ENCODE measurements around the gene SDE2. TPM values are rescaled to one million over a fixed set of nuclear protein-coding genes. Genes with fewer than 3 reads are reported as not detected.
A peak's percentile ranks its signal among the peaks of the same experiment; 100 is the strongest.

The SDE2 gene
- total and polyA plus RNA-seq, 10 of the 15 experiments (the other 5 are each of a cell fraction or from before 2014, with no cell fraction given), result 2.7 to 19.4 (median 12.6) TPM

DNA sequence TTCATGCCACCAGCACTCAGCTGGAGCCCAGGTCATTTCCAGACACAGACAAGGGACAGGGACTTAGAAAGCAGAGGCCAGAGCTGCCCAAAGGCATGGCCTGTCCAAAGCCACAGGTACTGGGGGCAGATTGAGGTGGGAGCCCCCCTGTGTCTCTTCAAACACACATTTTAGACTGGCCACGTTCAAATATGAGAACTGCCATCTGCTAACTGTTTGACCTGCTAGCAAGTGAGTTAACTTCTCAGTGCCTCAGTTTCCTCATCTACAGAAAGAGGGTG lies 57.3 kb downstream of the SDE2 start:
- no peak overlapping the region for H3K27ac ChIP-seq (ENCODE audit: control insufficient read depth, insufficient read depth)
- no peak overlapping the region for H3K9ac ChIP-seq (ENCODE audit: control insufficient read depth, insufficient read depth, low read length)
- intact Hi-C loops (cut with micrococcal nuclease; ENCODE audit: unreplicated experiment), result no loop called here
- SMC1A ChIA-PET (ENCODE audit: uncharacterized antibody, unreplicated experiment), result no interaction called here
- CTCF ChIA-PET, result interaction anchor here (1.5 kb wide), 1 partner anchor 45 kb away, joined by 3 read pairs; no protein-coding TSS in a partner anchor
- POLR2A ChIA-PET, result no interaction called here
- H3K79me2 ChIP-seq (ENCODE audit: control insufficient read depth, insufficient read depth, low read length), result no peaks in the 10 kb centered on the region
- no peak overlapping the region for H2AFZ ChIP-seq (ENCODE audit: control insufficient read depth, low read depth, low read length)
- no TSS peak for BruUV-seq (replicated peaks)
- DNase-seq (ENCODE audit: low read depth, low spot score) (no peak), ATAC-seq (no peak), FAIRE-seq (peak; percentile 35)
- H3K9me3 ChIP-seq (replicated peaks; ENCODE audit: control insufficient read depth, insufficient read depth, low read length), result no peaks in the 10 kb centered on the region
- in situ Hi-C loops (cut with MboI), result no loop called here
- no peak overlapping the region for H3K4me3 ChIP-seq
- peaks cover 24% of the 10 kb centered on the region for H3K4me1 ChIP-seq (ENCODE audit: control insufficient read depth, insufficient read depth, low read length)
- TF ChIP-seq RAD21 (IDR thresholded peaks at IDR 0.05; ENCODE audit: insufficient read depth, low read depth, low read length) (no peak), ZNF217 (IDR thresholded peaks at IDR 0.05) (no peak), NFYB (IDR thresholded peaks at IDR 0.05; ENCODE audit: insufficient read depth, low read depth, low read length) (no peak), ZNF207 (IDR thresholded peaks at IDR 0.05; ENCODE audit: borderline replicate concordance) (no peak), LARP7 (IDR thresholded peaks at IDR 0.05) (no peak), RAD51 (IDR thresholded peaks at IDR 0.05) (0 out of 2 replicates have a peak, but pooled peaks have one; percentile 3)
- TF ChIP-seq, protein P1, sequence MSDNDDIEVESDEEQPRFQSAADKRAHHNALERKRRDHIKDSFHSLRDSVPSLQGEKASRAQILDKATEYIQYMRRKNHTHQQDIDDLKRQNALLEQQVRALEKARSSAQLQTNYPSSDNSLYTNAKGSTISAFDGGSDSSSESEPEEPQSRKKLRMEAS (IDR thresholded peaks at IDR 0.05; ENCODE audit: low read depth, low read length), result no peak
- TF ChIP-seq, protein P2, sequence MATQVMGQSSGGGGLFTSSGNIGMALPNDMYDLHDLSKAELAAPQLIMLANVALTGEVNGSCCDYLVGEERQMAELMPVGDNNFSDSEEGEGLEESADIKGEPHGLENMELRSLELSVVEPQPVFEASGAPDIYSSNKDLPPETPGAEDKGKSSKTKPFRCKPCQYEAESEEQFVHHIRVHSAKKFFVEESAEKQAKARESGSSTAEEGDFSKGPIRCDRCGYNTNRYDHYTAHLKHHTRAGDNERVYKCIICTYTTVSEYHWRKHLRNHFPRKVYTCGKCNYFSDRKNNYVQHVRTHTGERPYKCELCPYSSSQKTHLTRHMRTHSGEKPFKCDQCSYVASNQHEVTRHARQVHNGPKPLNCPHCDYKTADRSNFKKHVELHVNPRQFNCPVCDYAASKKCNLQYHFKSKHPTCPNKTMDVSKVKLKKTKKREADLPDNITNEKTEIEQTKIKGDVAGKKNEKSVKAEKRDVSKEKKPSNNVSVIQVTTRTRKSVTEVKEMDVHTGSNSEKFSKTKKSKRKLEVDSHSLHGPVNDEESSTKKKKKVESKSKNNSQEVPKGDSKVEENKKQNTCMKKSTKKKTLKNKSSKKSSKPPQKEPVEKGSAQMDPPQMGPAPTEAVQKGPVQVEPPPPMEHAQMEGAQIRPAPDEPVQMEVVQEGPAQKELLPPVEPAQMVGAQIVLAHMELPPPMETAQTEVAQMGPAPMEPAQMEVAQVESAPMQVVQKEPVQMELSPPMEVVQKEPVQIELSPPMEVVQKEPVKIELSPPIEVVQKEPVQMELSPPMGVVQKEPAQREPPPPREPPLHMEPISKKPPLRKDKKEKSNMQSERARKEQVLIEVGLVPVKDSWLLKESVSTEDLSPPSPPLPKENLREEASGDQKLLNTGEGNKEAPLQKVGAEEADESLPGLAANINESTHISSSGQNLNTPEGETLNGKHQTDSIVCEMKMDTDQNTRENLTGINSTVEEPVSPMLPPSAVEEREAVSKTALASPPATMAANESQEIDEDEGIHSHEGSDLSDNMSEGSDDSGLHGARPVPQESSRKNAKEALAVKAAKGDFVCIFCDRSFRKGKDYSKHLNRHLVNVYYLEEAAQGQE (IDR thresholded peaks at IDR 0.05; ENCODE audit: low read depth, low read length), result no peak
- no peaks in the 10 kb centered on the region for H4K20me1 ChIP-seq (ENCODE audit: control insufficient read depth, insufficient read depth)
- no peaks in the 10 kb centered on the region for H3K36me3 ChIP-seq (ENCODE audit: control insufficient read depth in 2 of 2, insufficient read depth in 2 of 2, low read length in 1 of 2)
- H3K4me2 ChIP-seq (ENCODE audit: control insufficient read depth, insufficient read depth), result no peak overlapping the region
- no peaks in the 10 kb centered on the region for H3K27me3 ChIP-seq (replicated peaks in 1 of 2; ENCODE audit: control insufficient read depth in 2 of 2, insufficient read depth in 2 of 2, low read length in 1 of 2)
- RAD21 ChIA-PET (ENCODE audit: unreplicated experiment), result no interaction called here
- 25% methylated on average over 1 of the region's 1 CpG for WGBS (ENCODE audit: insufficient coverage, insufficient replicate concordance, low lambda C conversion rate, missing lambda C conversion rate)
